IPS-18a (cell line): ENCODE measurements around the gene FAM50A.
"Not testable (repeated sequence)": the region's sequence is repeated elsewhere in the genome, so short reads cannot be mapped to it uniquely, and the experiment has no call there.

Experiments used
- H3K27ac ChIP-seq: one replicate; pipeline ENCODE4 v1.5.1; 2013; ENCODE audit warnings: low read length
- H3K27me3 ChIP-seq: one replicate; pipeline ENCODE4 v1.6.1; 2013; ENCODE audit warnings: mild to moderate bottlenecking, low read length; ENCODE audit not compliant: control insufficient read depth, insufficient read depth
- H3K36me3 ChIP-seq: one replicate; pipeline ENCODE4 v1.6.1; 2013; ENCODE audit warnings: low read depth, low read length; ENCODE audit not compliant: control insufficient read depth
- H3K4me1 ChIP-seq: one replicate; pipeline ENCODE4 v1.6.1; 2013; ENCODE audit warnings: low read depth, low read length; ENCODE audit not compliant: control insufficient read depth
- H3K4me3 ChIP-seq: one replicate; pipeline ENCODE4 v1.5.1; 2013; ENCODE audit warnings: low read length
- H3K9ac ChIP-seq: one replicate; pipeline ENCODE4 v1.6.1; 2013; ENCODE audit warnings: mild to moderate bottlenecking, low read length, moderate library complexity
- H3K9me3 ChIP-seq: one replicate; pipeline ENCODE4 v1.6.1; 2013; ENCODE audit warnings: low read depth, low read length; ENCODE audit not compliant: control insufficient read depth

The FAM50A gene

GRCh38 chrX:154443992-154444754, at the start of gene FAM50A:
FAM50A (plus strand) TSS chrX:154444141; CDS start chrX:154444236, 95 bp downstream.
- Histone ChIP-seq H3K9ac (no peak within 1 kb of the TSS), H3K4me1 (no peaks in the 10 kb centered on the region), H3K36me3 (peaks cover 11% of the 10 kb centered on the region), H3K27ac (no peak within 1 kb of the TSS), H3K27me3 (no peaks in the 10 kb centered on the region), H3K4me3 (peak within 1 kb of the TSS; percentile 37), H3K9me3 (no peaks in the 10 kb centered on the region)

GRCh38 chrX:154396363-154396762, 47.6 kb upstream of the FAM50A start:
- H3K36me3 ChIP-seq: peaks cover 22% of the 10 kb centered on the region
- H3K4me1 ChIP-seq, H3K4me3 ChIP-seq, H3K9me3 ChIP-seq, H3K27me3 ChIP-seq, H3K9ac ChIP-seq, H3K27ac ChIP-seq: not testable (repeated sequence)

- Histone ChIP-seq H3K4me3 (peak overlapping the region; percentile 87), H3K9me3 (peaks cover 4% of the 10 kb centered on the region), H3K9ac (peak overlapping the region; percentile 99), H3K4me1 (no peaks in the 10 kb centered on the region), H3K27ac (peak overlapping the region; percentile 94), H3K27me3 (no peaks in the 10 kb centered on the region), H3K36me3 (peaks cover 22% of the 10 kb centered on the region)
Measured at GRCh38 chrX:154396973-154397887, 46.7 kb upstream of the FAM50A start.

GRCh38 chrX:154397888-154398667, 45.9 kb upstream of the FAM50A start, which contains the start of gene RPL10:
RPL10 (plus strand) TSS chrX:154398377; CDS start chrX:154398520, 143 bp downstream.
- peaks cover 22% of the 10 kb centered on the region for H3K36me3 ChIP-seq
- peaks cover 4% of the 10 kb centered on the region for H3K9me3 ChIP-seq
- H3K27ac ChIP-seq: peak within 1 kb of the TSS; percentile 94
- H3K9ac ChIP-seq: peak within 1 kb of the TSS; percentile 99
- H3K4me3 ChIP-seq: peak within 1 kb of the TSS; percentile 87
- H3K27me3 ChIP-seq: no peaks in the 10 kb centered on the region
- no peaks in the 10 kb centered on the region for H3K4me1 ChIP-seq

- Histone ChIP-seq H3K4me3 (peak overlapping the region; percentile 87), H3K27ac (peak overlapping the region; percentile 81), H3K9me3 (peaks cover 4% of the 10 kb centered on the region), H3K36me3 (peaks cover 22% of the 10 kb centered on the region), H3K9ac (peak overlapping the region; percentile 99), H3K4me1 (no peaks in the 10 kb centered on the region), H3K27me3 (no peaks in the 10 kb centered on the region)
Measured at GRCh38 chrX:154398668-154399526, 45.0 kb upstream of the FAM50A start.

- no peaks in the 10 kb centered on the region for H3K27me3 ChIP-seq
- H3K36me3 ChIP-seq: peaks cover 22% of the 10 kb centered on the region
- no peaks in the 10 kb centered on the region for H3K4me1 ChIP-seq
- no peak overlapping the region for H3K27ac ChIP-seq
- peaks cover 4% of the 10 kb centered on the region for H3K9me3 ChIP-seq
- peak overlapping the region; percentile 99 for H3K9ac ChIP-seq
- H3K4me3 ChIP-seq: peak overlapping the region; percentile 87
Measured at GRCh38 chrX:154399527-154400368, 44.2 kb upstream of the FAM50A start.

GRCh38 chrX:154400369-154400817, 43.5 kb upstream of the FAM50A start:
- Histone ChIP-seq H3K36me3 (peaks cover 22% of the 10 kb centered on the region), H3K4me3 (peak overlapping the region; percentile 87)
- not testable (repeated sequence) for H3K4me1 ChIP-seq, H3K27ac ChIP-seq, H3K27me3 ChIP-seq, H3K9ac ChIP-seq, H3K9me3 ChIP-seq

- Histone ChIP-seq H3K4me1 (no peaks in the 10 kb centered on the region), H3K9ac (no peak overlapping the region), H3K27ac (no peak overlapping the region), H3K27me3 (no peaks in the 10 kb centered on the region), H3K36me3 (peaks cover 22% of the 10 kb centered on the region), H3K4me3 (no peak overlapping the region), H3K9me3 (peaks cover 4% of the 10 kb centered on the region)
Measured at GRCh38 chrX:154401045-154401799, 42.7 kb upstream of the FAM50A start.

GRCh38 chrX:154401918-154402621, 41.9 kb upstream of the FAM50A start:
- Histone ChIP-seq H3K9me3 (peaks cover 4% of the 10 kb centered on the region), H3K9ac (no peak overlapping the region), H3K36me3 (peaks cover 22% of the 10 kb centered on the region), H3K4me1 (no peaks in the 10 kb centered on the region), H3K4me3 (no peak overlapping the region), H3K27me3 (no peaks in the 10 kb centered on the region), H3K27ac (no peak overlapping the region)
